ENCODE data around the gene DNLZ.
A peak's percentile ranks its signal among the peaks of the same experiment; 100 is the strongest.

DNA sequence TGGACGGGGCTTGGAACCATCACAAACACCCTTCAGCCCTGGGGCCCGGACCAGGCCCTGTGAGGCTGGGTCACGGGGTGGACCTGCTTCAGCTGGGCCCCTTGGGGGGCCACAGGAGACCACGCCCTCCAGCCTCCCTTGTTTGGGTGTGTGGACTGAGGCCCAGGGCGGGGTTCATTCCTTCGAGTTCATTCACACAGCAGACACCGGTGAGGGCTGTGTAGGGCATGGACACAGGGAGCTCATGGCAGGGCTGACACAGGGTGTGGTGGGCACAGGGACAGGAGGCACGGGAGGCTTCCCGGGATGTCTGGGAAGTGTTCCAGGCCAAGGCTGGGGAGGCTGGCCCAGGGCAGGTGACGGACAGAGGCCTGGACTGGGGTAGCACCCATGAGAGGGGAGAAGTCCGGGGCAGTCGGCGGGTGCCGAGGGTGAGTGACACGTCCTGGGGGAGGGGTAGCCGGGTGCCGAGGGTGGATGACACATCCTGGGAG lies 8.9 kb downstream of the DNLZ start:
- TF ChIP-seq, protein P1, sequence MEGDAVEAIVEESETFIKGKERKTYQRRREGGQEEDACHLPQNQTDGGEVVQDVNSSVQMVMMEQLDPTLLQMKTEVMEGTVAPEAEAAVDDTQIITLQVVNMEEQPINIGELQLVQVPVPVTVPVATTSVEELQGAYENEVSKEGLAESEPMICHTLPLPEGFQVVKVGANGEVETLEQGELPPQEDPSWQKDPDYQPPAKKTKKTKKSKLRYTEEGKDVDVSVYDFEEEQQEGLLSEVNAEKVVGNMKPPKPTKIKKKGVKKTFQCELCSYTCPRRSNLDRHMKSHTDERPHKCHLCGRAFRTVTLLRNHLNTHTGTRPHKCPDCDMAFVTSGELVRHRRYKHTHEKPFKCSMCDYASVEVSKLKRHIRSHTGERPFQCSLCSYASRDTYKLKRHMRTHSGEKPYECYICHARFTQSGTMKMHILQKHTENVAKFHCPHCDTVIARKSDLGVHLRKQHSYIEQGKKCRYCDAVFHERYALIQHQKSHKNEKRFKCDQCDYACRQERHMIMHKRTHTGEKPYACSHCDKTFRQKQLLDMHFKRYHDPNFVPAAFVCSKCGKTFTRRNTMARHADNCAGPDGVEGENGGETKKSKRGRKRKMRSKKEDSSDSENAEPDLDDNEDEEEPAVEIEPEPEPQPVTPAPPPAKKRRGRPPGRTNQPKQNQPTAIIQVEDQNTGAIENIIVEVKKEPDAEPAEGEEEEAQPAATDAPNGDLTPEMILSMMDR (IDR thresholded peaks at IDR 0.05): no peak
- TF ChIP-seq POLR2A (IDR thresholded peaks at IDR 0.05): peak in 1 of 2 donors; percentile 49

Measured in heart left ventricle (tissue), 13 donors.